T follicular helper cell (primary cell): ENCODE results near the gene LRRTM4.
"Not testable (repeated sequence)": the region's sequence is repeated elsewhere in the genome, so short reads cannot be mapped to it uniquely, and the experiment has no call there.

Experiments
- DNase-seq: peaks from one replicate; pipeline ENCODE4 v3.0.0-alpha.2; 2020; ENCODE audit warnings: low read depth

Gene LRRTM4

GRCh38 chr2:77164021-77164420 lies 358.2 kb downstream of the LRRTM4 start:
- not testable (repeated sequence) for DNase-seq

- DNase-seq: no peak
These were observed 361.2 kb downstream of the LRRTM4 start for GRCh38 chr2:77161009-77161408.

- DNase-seq: no peak
These were observed 365.6 kb downstream of the LRRTM4 start for GRCh38 chr2:77156599-77156998.

GRCh38 chr2:77155511-77155910 lies 366.7 kb downstream of the LRRTM4 start:
- DNase-seq: no peak

- no peak for DNase-seq
These were observed 372.6 kb downstream of the LRRTM4 start for GRCh38 chr2:77149565-77149964.

GRCh38 chr2:77147153-77147552 lies 375.0 kb downstream of the LRRTM4 start:
- no peak for DNase-seq

- no peak for DNase-seq
These were observed 377.4 kb downstream of the LRRTM4 start for GRCh38 chr2:77144772-77145171.

- DNase-seq: no peak
These were observed 380.0 kb downstream of the LRRTM4 start for GRCh38 chr2:77142141-77142540.

GRCh38 chr2:77128479-77128878 lies 393.7 kb downstream of the LRRTM4 start:
- not testable (repeated sequence) for DNase-seq

GRCh38 chr2:77127345-77127744 lies 394.8 kb downstream of the LRRTM4 start:
- DNase-seq: no peak

GRCh38 chr2:77121518-77121917 lies 400.7 kb downstream of the LRRTM4 start:
- no peak for DNase-seq

- no peak for DNase-seq
These were observed 402.8 kb downstream of the LRRTM4 start for GRCh38 chr2:77119333-77119732.

GRCh38 chr2:77108915-77109314 lies 413.3 kb downstream of the LRRTM4 start:
- no peak for DNase-seq

- no peak for DNase-seq
These were observed 417.2 kb downstream of the LRRTM4 start for GRCh38 chr2:77105008-77105407.

- no peak for DNase-seq
These were observed 417.6 kb downstream of the LRRTM4 start for GRCh38 chr2:77104554-77104953.

GRCh38 chr2:77102927-77103326 lies 419.2 kb downstream of the LRRTM4 start:
- DNase-seq: no peak

- DNase-seq: no peak
These were observed 420.3 kb downstream of the LRRTM4 start for GRCh38 chr2:77101796-77102452.

GRCh38 chr2:77099961-77100360 lies 422.2 kb downstream of the LRRTM4 start:
- no peak for DNase-seq

- DNase-seq: not testable (repeated sequence)
These were observed 426.7 kb downstream of the LRRTM4 start for GRCh38 chr2:77095525-77095924.

- no peak for DNase-seq
These were observed 427.1 kb downstream of the LRRTM4 start for GRCh38 chr2:77095096-77095495.

GRCh38 chr2:77088424-77088823 lies 433.8 kb downstream of the LRRTM4 start:
- DNase-seq: not testable (repeated sequence)

GRCh38 chr2:77087987-77088414 lies 434.2 kb downstream of the LRRTM4 start:
- no peak for DNase-seq

GRCh38 chr2:77086478-77086877 lies 435.7 kb downstream of the LRRTM4 start:
- no peak for DNase-seq

GRCh38 chr2:77086051-77086450 lies 436.1 kb downstream of the LRRTM4 start:
- DNase-seq: no peak
